ENCODE measurements around the gene ZNF367.

ZNF367 gene

DNA sequence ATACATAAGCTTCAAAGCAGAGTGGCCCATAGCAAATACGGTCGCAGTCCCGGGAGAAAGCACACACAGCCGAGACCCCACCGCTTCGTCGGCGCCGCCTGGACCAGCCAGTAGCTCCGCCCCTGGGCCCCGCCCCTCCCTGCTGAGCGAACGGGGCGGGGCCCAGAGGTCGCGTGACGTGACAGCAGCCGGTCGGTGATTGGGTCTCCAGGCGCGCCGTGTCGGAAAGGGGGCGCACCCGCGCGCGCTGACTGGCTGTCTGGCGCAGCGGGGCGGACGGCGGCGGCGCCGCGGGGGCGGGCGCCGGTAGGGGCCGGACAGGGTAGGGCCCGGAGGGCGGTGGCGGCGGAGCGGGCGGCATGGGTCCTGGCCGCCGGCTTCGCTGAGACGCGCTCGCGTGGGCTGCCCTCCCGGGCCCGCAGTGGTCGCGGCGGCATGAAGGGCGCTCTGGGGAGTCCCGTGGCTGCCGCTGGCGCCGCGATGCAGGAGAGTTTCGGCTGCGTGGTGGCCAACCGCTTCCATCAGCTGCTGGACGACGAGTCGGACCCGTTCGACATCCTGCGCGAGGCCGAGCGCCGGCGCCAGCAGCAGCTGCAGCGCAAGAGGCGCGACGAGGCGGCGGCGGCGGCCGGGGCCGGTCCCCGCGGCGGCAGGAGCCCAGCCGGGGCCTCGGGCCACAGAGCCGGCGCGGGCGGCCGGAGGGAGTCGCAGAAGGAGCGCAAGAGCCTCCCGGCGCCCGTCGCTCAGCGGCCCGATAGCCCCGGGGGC is 31.9 kb upstream of the ZNF367 start, which contains the start of gene HABP4:
Gene HABP4, plus strand, starts transcription at position 325 of the 768 bp plus-strand sequence. Its CDS starts 111 bp downstream, at position 436.
- peak within 1 kb of the TSS; percentile 96 for H3K4me2 ChIP-seq (ENCODE audit: low read length)
- H3K4me1 ChIP-seq (ENCODE audit: low read length) = peaks cover 11% of the 10 kb centered on the region
- H2AFZ ChIP-seq (ENCODE audit: low read depth, low read length) = peak within 1 kb of the TSS; percentile 97
- H3K36me3 ChIP-seq (replicated peaks; ENCODE audit: low read depth, low read length) = no peaks in the 10 kb centered on the region
- no peaks in the 10 kb centered on the region for H4K20me1 ChIP-seq (ENCODE audit: insufficient read depth, low read length)
- peak within 1 kb of the TSS; percentile 61 for H3K9ac ChIP-seq (ENCODE audit: low read length)
- no peak within 1 kb of the TSS for H3K27ac ChIP-seq (ENCODE audit: low read length)
- H3K4me3 ChIP-seq (ENCODE audit: low read length) = peak within 1 kb of the TSS; percentile 93
- TF ChIP-seq EZH2phosphoT487 (IDR thresholded peaks at IDR 0.05; ENCODE audit: low read depth) = no peak
- TF ChIP-seq, protein P1, sequence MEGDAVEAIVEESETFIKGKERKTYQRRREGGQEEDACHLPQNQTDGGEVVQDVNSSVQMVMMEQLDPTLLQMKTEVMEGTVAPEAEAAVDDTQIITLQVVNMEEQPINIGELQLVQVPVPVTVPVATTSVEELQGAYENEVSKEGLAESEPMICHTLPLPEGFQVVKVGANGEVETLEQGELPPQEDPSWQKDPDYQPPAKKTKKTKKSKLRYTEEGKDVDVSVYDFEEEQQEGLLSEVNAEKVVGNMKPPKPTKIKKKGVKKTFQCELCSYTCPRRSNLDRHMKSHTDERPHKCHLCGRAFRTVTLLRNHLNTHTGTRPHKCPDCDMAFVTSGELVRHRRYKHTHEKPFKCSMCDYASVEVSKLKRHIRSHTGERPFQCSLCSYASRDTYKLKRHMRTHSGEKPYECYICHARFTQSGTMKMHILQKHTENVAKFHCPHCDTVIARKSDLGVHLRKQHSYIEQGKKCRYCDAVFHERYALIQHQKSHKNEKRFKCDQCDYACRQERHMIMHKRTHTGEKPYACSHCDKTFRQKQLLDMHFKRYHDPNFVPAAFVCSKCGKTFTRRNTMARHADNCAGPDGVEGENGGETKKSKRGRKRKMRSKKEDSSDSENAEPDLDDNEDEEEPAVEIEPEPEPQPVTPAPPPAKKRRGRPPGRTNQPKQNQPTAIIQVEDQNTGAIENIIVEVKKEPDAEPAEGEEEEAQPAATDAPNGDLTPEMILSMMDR (IDR thresholded peaks at IDR 0.05; ENCODE audit: low read depth, low read length) = no peak
- H3K27me3 ChIP-seq (ENCODE audit: low read depth, low read length) = peaks cover 16% of the 10 kb centered on the region
- H3K9me3 ChIP-seq (ENCODE audit: insufficient read depth, low read length) = no peaks in the 10 kb centered on the region
- H3K79me2 ChIP-seq (ENCODE audit: low read length) = no peaks in the 10 kb centered on the region

DNA sequence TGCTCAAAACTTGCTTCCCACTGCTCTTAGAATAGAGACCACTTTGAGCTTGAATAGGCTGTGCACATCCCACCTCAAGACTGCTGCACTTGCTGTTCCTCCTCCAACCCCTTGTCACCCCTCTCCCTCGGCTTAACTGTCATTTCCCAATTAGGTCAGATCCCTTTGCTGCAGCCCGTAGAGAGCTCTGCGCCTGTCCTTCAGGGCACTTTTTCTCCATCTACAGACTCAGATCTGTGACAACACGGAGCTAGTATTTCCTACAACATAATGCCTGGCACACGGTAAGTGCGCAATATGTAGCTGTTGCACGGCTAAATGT is 31.3 kb upstream of the ZNF367 start:
- Histone ChIP-seq H3K27ac (ENCODE audit: low read length) (no peak overlapping the region), H3K9ac (ENCODE audit: low read length) (peak overlapping the region; percentile 61), H3K9me3 (ENCODE audit: insufficient read depth, low read length) (no peaks in the 10 kb centered on the region), H3K4me2 (ENCODE audit: low read length) (peak overlapping the region; percentile 96), H2AFZ (ENCODE audit: low read depth, low read length) (peak overlapping the region; percentile 97), H3K36me3 (replicated peaks; ENCODE audit: low read depth, low read length) (no peaks in the 10 kb centered on the region), H4K20me1 (ENCODE audit: insufficient read depth, low read length) (no peaks in the 10 kb centered on the region), H3K27me3 (ENCODE audit: low read depth, low read length) (peaks cover 16% of the 10 kb centered on the region), H3K4me1 (ENCODE audit: low read length) (peaks cover 11% of the 10 kb centered on the region), H3K4me3 (ENCODE audit: low read length) (peak overlapping the region; percentile 93), H3K79me2 (ENCODE audit: low read length) (no peaks in the 10 kb centered on the region)
- TF ChIP-seq, protein P1 (IDR thresholded peaks at IDR 0.05; ENCODE audit: low read depth, low read length) = no peak
- TF ChIP-seq EZH2phosphoT487 (IDR thresholded peaks at IDR 0.05; ENCODE audit: low read depth) = no peak

GRCh38 chr9:96448546-96449170 is 30.5 kb upstream of the ZNF367 start:
- H3K79me2 ChIP-seq (ENCODE audit: low read length) = no peaks in the 10 kb centered on the region

DNA sequence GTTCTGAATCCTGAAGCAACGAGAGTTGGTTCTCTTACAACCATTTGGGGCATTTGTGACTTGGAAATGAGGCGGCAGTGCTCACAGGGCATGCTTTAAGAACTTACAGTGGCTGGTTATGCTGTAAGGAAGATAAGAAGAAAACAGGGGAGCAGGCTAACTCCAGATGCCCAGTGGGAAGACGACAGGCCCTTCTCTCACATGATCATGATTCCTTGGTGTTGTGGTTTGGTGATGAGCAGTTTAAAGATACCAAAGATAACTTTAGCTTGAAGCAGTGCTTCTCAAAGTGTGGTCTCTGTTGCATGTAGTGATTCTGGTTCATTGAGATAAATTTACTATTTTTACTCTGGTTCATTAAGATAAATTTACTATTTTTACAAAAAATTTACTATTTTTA is 29.2 kb upstream of the ZNF367 start:
- no peak overlapping the region for H3K9ac ChIP-seq (ENCODE audit: low read length)
- H4K20me1 ChIP-seq (ENCODE audit: insufficient read depth, low read length) = no peaks in the 10 kb centered on the region
- no peak overlapping the region for H3K4me2 ChIP-seq (ENCODE audit: low read length)
- H3K4me3 ChIP-seq (ENCODE audit: low read length) = no peak overlapping the region
- H3K79me2 ChIP-seq (ENCODE audit: low read length) = no peaks in the 10 kb centered on the region
- no peaks in the 10 kb centered on the region for H3K9me3 ChIP-seq (ENCODE audit: insufficient read depth, low read length)
- no peak overlapping the region for H2AFZ ChIP-seq (ENCODE audit: low read depth, low read length)
- H3K4me1 ChIP-seq (ENCODE audit: low read length) = peaks cover 11% of the 10 kb centered on the region
- H3K36me3 ChIP-seq (replicated peaks; ENCODE audit: low read depth, low read length) = no peaks in the 10 kb centered on the region
- TF ChIP-seq, protein P1 (IDR thresholded peaks at IDR 0.05; ENCODE audit: low read depth, low read length) = no peak
- no peak for TF ChIP-seq EZH2phosphoT487 (IDR thresholded peaks at IDR 0.05; ENCODE audit: low read depth)
- no peak overlapping the region for H3K27ac ChIP-seq (ENCODE audit: low read length)
- peaks cover 16% of the 10 kb centered on the region for H3K27me3 ChIP-seq (ENCODE audit: low read depth, low read length)

More at GRCh38 chr9:96448546-96449170, 30.5 kb upstream of the ZNF367 start:
- no peak for TF ChIP-seq EZH2phosphoT487 (IDR thresholded peaks at IDR 0.05; ENCODE audit: low read depth)
- TF ChIP-seq, protein P1 (IDR thresholded peaks at IDR 0.05; ENCODE audit: low read depth, low read length) = no peak
- no peak overlapping the region for H3K4me3 ChIP-seq (ENCODE audit: low read length)
- H3K9ac ChIP-seq (ENCODE audit: low read length) = no peak overlapping the region
- H3K36me3 ChIP-seq (replicated peaks; ENCODE audit: low read depth, low read length) = no peaks in the 10 kb centered on the region
- no peak overlapping the region for H2AFZ ChIP-seq (ENCODE audit: low read depth, low read length)
- H3K9me3 ChIP-seq (ENCODE audit: insufficient read depth, low read length) = no peaks in the 10 kb centered on the region
- peaks cover 11% of the 10 kb centered on the region for H3K4me1 ChIP-seq (ENCODE audit: low read length)
- no peaks in the 10 kb centered on the region for H4K20me1 ChIP-seq (ENCODE audit: insufficient read depth, low read length)
- no peak overlapping the region for H3K27ac ChIP-seq (ENCODE audit: low read length)
- no peak overlapping the region for H3K4me2 ChIP-seq (ENCODE audit: low read length)
- peaks cover 16% of the 10 kb centered on the region for H3K27me3 ChIP-seq (ENCODE audit: low read depth, low read length)
